Umbilical cord (tissue), 2 donors: ENCODE results near the gene SNAPC3. TPM values are rescaled to one million over a fixed set of nuclear protein-coding genes. Genes with fewer than 3 reads are reported as not detected.

ENCODE experiments used
- DNase-seq: peaks from one replicate; pipeline ENCODE4 v3.0.0-alpha.2; 2015; ENCODE audit warnings: low spot score
- total RNA-seq: library from RNA; depleted of rRNA; stranded (reverse); fragments of >200 nt; gene quantifications from one replicate; pipeline ENCODE4 v1.2.3, GENCODE V29; 2014; ENCODE audit warnings: low replicate concordance; ENCODE audit not compliant: insufficient read depth

SNAPC3 gene
- total RNA-seq, 1 donor from 2014 or later = 43.8 TPM

DNA sequence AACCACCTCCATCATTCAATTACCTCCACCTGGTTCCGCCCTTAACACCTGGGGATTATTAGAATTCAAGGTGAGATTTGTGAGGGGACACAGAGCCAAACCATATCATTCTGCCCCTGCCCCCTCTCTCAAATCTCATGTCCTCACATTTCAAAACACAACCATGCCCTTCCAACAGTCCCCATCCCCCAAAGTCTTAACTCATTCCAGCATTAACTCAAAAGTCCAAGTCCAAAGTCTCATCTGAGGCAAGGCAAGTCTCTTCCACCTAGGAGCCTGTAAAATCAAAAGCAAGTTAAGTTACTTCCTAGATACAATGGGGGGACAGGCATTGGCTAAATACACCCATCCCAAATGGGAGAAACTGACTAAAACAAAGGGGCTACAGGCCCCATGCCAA lies 69.3 kb downstream of the SNAPC3 start:
- no peak for DNase-seq

DNA sequence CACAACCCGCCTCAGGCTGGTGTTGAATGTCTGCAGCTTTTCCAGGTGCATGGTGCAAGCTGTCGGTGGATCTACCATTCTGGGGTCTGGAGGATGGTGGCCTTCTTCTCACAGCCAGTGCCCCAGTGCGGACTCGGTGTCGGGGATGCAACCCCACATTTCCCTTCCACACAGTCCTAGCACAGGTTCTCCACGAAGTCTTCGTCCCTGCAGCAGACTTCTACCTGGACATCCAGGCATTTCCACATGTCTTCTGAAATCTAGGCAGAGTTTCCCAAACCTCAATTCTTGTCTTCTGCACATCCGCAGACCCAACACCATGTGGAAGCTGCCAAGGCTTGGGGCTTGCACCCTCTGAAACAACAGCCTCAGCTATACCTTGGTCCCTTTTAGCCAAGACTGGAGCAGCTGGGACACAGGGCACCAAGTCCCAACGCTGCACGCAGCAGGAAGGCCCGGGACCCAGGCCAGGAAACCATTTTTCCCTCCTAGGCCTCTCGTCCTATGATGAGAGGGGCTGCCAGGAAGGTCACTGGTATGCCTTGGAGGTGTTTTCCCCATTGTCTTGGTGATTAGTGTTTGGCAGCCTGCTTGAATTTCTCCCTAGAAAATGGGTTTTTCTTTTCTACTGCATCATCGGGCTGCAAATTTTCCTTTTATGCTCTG lies 69.9 kb downstream of the SNAPC3 start:
- DNase-seq = no peak

DNA sequence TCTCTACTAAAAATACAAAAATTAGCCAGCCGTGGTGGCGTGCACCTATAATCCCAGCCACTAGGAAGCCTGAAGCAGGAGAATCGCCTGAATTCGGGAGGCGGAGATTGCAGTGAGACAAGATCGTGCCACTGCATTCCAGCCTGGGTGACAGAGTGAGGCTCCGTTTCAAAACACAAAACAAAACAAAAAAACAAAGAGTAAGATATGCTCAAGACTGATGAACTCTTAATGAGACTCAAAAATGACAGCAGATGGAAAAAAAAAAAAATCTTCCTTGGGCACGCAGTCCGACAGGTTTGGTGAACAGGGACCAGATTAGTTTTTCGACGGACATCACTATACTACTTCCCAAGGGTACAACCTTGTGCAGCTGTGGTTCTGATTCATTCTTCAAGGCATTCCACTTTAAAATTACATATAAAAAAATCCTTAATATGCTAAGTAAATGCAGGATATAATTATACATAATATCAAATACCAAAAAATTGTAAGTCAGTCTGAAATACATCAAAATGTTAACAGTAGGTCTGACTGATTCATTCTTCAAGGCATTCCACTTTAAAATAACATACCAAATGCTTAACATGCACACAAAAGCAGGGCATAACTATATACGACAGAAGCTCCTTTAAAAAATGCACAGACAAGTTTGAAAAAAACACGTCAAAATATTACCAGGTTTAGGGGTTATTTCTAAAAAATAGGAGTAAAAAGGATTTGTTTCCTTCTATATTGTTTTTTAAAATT lies 75.7 kb downstream of the SNAPC3 start:
- DNase-seq = peak; percentile 8

DNA sequence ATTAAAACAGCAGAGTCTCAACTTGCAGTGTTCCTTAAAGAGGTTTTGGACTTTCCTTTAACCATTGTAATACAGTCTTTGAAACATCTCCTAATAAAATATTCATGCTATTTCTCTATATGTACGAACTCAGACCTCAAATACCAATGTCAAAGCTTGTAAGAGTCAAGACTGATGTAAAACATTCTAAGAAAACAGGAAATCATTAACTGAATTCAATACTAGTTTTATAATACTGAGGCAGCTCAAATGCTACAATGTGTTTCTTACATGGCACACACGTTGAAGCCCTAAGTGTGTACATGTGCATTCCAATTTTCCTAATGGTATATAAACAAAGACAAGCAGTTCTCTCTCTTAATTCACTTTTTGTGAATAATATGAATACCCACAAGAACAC lies 76.5 kb downstream of the SNAPC3 start:
- no peak for DNase-seq

DNA sequence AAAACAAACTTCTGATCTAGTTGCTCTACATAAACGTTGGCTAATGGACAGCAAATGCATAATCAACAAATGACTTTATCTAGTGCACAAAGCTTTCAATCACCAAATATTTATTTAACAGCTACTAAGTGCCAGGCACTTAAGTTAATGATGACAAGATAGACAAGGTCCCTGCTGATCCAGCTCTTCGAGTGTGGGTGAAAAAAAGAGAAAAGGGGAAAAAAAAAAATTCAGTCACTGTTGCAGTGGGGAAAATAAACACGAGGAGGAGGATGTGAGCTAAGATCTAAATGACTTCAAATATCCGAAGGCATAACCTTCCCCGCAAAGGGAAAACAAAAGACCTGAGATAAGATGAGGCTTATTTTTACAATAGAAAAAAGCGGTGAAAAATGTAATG lies 78.5 kb downstream of the SNAPC3 start:
- no peak for DNase-seq

DNA sequence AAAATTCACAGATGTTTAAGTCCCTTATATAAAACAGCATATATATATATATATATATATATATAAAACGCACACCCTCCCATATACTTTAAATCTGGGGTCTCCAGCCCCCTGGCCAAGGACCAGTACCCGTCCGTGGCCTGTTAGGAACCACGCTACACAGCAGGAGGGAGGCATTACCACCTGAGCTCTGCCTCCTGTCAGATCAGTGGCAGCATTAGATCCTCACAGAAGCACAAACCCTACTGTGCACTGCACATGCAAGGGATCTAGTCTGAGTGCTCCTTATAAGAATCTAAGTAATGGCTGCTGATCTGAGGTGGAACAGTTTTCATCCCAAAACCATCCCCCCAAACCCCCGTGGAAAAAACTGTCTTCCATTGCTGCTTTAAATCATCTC lies 79.1 kb downstream of the SNAPC3 start:
- DNase-seq = no peak

DNA sequence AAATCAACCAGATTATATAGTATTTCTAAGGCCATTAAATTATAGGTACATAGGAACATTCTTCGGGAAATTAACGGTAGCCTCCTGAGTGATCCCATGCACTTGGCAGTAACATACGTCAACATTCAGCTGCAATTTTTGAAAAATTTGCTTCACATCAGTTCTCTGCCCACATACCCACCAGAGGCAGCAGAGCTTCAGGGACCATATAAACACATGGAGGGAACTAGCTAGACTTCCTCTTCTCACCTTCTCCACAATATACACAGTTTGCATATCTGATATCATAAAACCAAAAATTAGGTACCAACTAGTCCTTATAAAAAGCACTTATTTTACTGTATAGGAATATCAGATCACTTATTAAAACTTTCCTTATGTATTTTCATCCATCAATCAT lies 83.2 kb downstream of the SNAPC3 start:
- DNase-seq = no peak

DNA sequence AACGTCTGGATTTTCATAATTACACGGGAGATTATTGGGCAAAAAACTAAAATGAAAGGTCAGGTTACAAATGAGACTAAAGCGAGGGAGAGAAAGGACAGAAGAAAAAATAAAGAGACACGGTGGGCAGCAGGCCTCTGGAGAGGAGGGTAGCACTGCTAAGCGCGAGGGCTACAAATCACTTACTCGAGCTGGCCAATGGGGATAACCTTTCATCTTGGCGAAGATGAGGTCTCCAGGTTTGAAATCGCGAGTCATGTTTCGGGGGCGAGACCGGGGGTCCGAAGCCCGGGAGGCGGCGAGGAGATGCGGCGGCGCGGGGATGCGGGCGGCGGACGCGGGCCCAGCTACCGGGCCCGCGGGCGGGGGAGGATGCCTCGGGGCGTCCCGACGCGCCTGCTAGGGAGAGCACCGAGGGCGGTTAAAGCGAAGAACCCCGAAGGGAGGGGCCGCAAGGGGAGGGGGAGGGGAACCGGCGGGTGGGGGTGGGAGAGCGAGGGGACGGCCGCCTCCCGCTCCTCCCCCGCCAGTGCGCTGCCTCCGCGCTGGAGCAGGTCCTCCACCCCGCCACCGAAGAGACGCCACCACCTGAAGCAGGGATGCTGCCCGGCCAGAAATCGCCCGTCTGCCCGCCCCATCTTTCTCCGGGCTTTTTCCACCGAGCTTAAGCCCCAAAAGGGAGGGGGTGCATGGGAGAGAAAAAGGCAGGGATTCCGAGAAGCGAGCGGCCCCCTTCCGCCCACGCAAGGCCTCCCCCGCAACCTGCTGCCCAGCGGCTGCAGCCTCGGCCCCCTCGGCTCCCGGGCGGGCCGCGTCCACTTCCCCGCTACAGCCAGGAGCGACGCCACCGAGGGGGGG lies 87.5 kb downstream of the SNAPC3 start:
- peak; percentile 49 for DNase-seq

DNA sequence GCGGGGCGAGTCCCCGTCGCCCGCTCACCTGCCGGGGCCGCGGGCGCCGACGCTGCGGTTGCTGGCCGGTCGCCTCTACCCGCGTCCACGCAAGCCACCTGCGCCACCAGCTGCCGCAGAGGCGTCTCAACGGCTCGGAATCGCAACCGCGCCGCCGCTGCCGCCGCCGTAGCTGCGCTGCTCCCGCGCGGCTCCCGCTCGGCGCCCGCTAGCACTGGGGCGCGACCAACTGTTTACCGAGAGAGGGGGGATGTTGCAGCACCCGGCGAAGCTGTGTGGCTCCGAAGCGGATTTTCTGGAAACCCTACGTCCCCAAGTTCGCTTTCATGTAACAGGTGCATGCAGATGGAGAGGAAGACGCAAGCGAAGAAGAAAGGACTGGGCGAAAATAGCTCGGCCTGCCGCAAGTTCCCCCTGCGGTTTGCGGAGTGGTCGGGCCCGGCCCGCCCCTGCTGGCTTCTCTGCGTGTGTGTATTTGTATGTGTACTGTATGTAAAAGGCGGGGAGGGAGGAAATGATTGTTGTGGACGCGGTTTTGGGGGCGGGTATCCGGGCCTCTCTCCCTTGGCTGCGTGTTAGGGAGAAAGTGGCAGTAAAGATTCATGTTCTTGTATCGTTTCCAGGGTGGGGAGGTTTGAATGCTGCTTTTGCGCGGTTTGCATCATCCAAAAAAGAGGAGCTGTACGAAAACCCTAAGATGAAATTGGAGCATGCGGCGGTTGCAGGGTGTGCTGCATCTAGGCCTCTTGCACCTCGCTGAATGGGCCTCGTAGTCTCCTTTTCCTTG lies 88.3 kb downstream of the SNAPC3 start, which contains the start of gene PSIP1:
TSS of gene PSIP1 (minus strand) at position 182 of the 787 bp plus-strand sequence. CDS start 782 bp downstream, outside the sequence.
- peak; percentile 87 for DNase-seq

Other genes starting within 250 kb of the SNAPC3 start
- 11.8 TPM for gene TTC39B, start 115.7 kb upstream of the SNAPC3 start, total RNA-seq
- 30.1 TPM for gene PSIP1, start 88.1 kb downstream of the SNAPC3 start, total RNA-seq
- gene CCDC171, start 130.2 kb downstream of the SNAPC3 start, total RNA-seq = 61.4 TPM